HL-60 (cell line): ENCODE data around the gene ZFAND6.

ENCODE experiments used
- DNase-seq, 2 experiments: peaks; one replicate each; pipeline ENCODE4 v3.0.0-alpha.2; 2010 to 2020; ENCODE audit warnings: low read depth in 1 of 2, low spot score in 1 of 2
- H3K27ac ChIP-seq: fragments of 250-450 bp; sonication (Bioruptor Pico); replicated peaks from 2 replicates; pipeline ENCODE4 v1.5.1; 2020; ENCODE audit warnings: mild to moderate bottlenecking, moderate library complexity
- H3K27me3 ChIP-seq: fragments of 250-450 bp; sonication (Bioruptor Pico); 2 replicates; pipeline ENCODE4 v1.5.1; 2021; ENCODE audit warnings: mild to moderate bottlenecking, moderate library complexity; ENCODE audit not compliant: insufficient read depth, poor library complexity, severe bottlenecking
- H3K4me3 ChIP-seq: replicated peaks from 2 replicates; pipeline ENCODE4 v1.5.1; 2011; ENCODE audit warnings: mild to moderate bottlenecking, control low read depth, low read length; ENCODE audit not compliant: insufficient read depth
- GABPA ChIP-seq: IDR thresholded peaks from 2 replicates; pipeline ENCODE4 v1.6.1; 2012; ENCODE audit warnings: low read depth
- POLR2AphosphoS5 ChIP-seq: IDR thresholded peaks from 2 replicates; pipeline ENCODE4 v1.6.1; 2012; ENCODE audit warnings: low read depth
- SPI1 ChIP-seq: IDR thresholded peaks from 2 replicates; pipeline ENCODE4 v1.6.1; 2012; ENCODE audit warnings: low read depth, mild to moderate bottlenecking, borderline replicate concordance
- TF ChIP-seq, protein P1 (sequence below): IDR thresholded peaks from 2 replicates; pipeline ENCODE4 v1.6.1; 2012; ENCODE audit warnings: low read depth; ENCODE audit not compliant: insufficient replicate concordance
- TF ChIP-seq, protein P2 (sequence below): IDR thresholded peaks from one replicate; pipeline ENCODE4 v1.5.1; 2011; ENCODE audit warnings: low read length, control low read depth, inconsistent platforms; ENCODE audit not compliant: insufficient read depth

Gene ZFAND6

DNA sequence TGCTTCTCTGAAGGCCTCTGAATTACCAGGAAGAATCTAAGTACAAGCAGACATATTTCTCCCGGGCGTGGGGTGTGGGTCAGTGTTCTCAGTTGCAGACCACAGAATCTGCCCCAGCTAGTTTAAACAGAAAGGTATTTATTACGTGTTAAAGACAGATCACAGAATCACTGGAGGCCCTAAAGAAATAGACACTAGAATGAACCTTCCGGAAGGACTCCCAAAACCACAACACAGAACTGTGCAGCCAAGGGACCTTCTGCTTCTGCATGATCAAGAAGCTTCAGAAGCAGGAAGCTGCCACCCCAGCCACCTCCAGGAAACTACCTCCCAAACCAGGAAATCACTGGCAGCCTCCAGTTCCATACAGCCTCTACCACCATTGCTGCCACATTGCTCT lies 32.7 kb upstream of the ZFAND6 start:
- DNase-seq, result peak; percentile 36 to 70
- H3K27ac ChIP-seq, result no peak overlapping the region; the same call in 1 of the 2 replicates
- TF ChIP-seq SPI1 (no peak), GABPA (no peak), POLR2AphosphoS5 (no peak)
- TF ChIP-seq, protein P1, sequence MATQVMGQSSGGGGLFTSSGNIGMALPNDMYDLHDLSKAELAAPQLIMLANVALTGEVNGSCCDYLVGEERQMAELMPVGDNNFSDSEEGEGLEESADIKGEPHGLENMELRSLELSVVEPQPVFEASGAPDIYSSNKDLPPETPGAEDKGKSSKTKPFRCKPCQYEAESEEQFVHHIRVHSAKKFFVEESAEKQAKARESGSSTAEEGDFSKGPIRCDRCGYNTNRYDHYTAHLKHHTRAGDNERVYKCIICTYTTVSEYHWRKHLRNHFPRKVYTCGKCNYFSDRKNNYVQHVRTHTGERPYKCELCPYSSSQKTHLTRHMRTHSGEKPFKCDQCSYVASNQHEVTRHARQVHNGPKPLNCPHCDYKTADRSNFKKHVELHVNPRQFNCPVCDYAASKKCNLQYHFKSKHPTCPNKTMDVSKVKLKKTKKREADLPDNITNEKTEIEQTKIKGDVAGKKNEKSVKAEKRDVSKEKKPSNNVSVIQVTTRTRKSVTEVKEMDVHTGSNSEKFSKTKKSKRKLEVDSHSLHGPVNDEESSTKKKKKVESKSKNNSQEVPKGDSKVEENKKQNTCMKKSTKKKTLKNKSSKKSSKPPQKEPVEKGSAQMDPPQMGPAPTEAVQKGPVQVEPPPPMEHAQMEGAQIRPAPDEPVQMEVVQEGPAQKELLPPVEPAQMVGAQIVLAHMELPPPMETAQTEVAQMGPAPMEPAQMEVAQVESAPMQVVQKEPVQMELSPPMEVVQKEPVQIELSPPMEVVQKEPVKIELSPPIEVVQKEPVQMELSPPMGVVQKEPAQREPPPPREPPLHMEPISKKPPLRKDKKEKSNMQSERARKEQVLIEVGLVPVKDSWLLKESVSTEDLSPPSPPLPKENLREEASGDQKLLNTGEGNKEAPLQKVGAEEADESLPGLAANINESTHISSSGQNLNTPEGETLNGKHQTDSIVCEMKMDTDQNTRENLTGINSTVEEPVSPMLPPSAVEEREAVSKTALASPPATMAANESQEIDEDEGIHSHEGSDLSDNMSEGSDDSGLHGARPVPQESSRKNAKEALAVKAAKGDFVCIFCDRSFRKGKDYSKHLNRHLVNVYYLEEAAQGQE, result no peak
- TF ChIP-seq, protein P2, sequence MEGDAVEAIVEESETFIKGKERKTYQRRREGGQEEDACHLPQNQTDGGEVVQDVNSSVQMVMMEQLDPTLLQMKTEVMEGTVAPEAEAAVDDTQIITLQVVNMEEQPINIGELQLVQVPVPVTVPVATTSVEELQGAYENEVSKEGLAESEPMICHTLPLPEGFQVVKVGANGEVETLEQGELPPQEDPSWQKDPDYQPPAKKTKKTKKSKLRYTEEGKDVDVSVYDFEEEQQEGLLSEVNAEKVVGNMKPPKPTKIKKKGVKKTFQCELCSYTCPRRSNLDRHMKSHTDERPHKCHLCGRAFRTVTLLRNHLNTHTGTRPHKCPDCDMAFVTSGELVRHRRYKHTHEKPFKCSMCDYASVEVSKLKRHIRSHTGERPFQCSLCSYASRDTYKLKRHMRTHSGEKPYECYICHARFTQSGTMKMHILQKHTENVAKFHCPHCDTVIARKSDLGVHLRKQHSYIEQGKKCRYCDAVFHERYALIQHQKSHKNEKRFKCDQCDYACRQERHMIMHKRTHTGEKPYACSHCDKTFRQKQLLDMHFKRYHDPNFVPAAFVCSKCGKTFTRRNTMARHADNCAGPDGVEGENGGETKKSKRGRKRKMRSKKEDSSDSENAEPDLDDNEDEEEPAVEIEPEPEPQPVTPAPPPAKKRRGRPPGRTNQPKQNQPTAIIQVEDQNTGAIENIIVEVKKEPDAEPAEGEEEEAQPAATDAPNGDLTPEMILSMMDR, result no peak

DNA sequence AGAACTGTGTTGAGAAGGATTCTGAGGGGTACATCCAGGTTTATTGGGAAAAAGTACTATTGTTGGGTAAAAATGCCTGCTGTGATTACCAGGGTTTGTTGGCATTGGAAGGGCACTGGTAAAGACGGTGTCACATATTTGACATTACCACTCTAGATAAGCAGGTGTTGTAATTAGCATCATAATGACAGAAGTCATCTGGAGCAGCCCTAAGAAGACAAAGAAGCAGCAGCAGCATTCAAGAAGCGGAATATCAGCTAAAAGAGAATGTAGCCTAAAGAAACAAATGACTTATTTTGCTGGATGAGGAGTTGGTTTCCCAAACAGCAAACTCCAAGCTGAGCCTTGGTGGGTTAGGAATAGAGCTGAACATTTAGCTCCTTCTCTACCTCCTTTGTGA lies 30.5 kb upstream of the ZFAND6 start:
- TF ChIP-seq GABPA, result no peak
- TF ChIP-seq POLR2AphosphoS5, result no peak
- TF ChIP-seq, protein P2, result no peak
- TF ChIP-seq, protein P1, result no peak
- TF ChIP-seq SPI1, result no peak
- Histone ChIP-seq H3K27me3 (no peaks in the 10 kb centered on the region), H3K27ac (no peak overlapping the region), H3K4me3 (no peak overlapping the region)
- DNase-seq, result no peak

More for the DNA sequence above, 32.7 kb upstream of the ZFAND6 start:
- H3K27me3 ChIP-seq, result no peaks in the 10 kb centered on the region
- H3K4me3 ChIP-seq, result no peak overlapping the region

- Histone ChIP-seq H3K4me3 (no peak overlapping the region), H3K27me3 (no peaks in the 10 kb centered on the region), H3K27ac (no peak overlapping the region)
- TF ChIP-seq, protein P2, result no peak
- DNase-seq, result no peak
Measured at GRCh38 chr15:80031841-80032240, 27.6 kb upstream of the ZFAND6 start.

- TF ChIP-seq POLR2AphosphoS5 (no peak), GABPA (no peak), SPI1 (no peak)
- TF ChIP-seq, protein P2, result no peak
- TF ChIP-seq, protein P1, result no peak
- Histone ChIP-seq H3K27ac (no peak overlapping the region), H3K4me3 (no peak overlapping the region), H3K27me3 (no peaks in the 10 kb centered on the region)
- no peak for DNase-seq
Measured at GRCh38 chr15:80034629-80035028, 24.8 kb upstream of the ZFAND6 start.
